ENCODE results near the gene TCF23.

Gene TCF23

GRCh38 chr2:27155069-27155520, 6.3 kb downstream of the TCF23 start:
- DNase-seq (ENCODE audit: extremely low read depth, insufficient read length): no peak
- TF ChIP-seq CTCF (IDR thresholded peaks at IDR 0.05; ENCODE audit: insufficient read depth, low read length, poor library complexity, severe bottlenecking): no peak
- no peaks in the 10 kb centered on the region for H3K27me3 ChIP-seq (replicated peaks; ENCODE audit: control insufficient read depth, insufficient read depth, low read length)
- H3K36me3 ChIP-seq (ENCODE audit: control insufficient read depth, insufficient read depth, low read length): no peaks in the 10 kb centered on the region
- H3K4me3 ChIP-seq (replicated peaks; ENCODE audit: low read depth, low read length): no peak overlapping the region

- no peak for TF ChIP-seq CTCF (IDR thresholded peaks at IDR 0.05; ENCODE audit: insufficient read depth, low read length, poor library complexity, severe bottlenecking)
- no peaks in the 10 kb centered on the region for H3K36me3 ChIP-seq (ENCODE audit: control insufficient read depth, insufficient read depth, low read length)
- H3K4me3 ChIP-seq (replicated peaks; ENCODE audit: low read depth, low read length): no peak overlapping the region
- DNase-seq (ENCODE audit: extremely low read depth, insufficient read length): no peak
- H3K27me3 ChIP-seq (replicated peaks; ENCODE audit: control insufficient read depth, insufficient read depth, low read length): no peaks in the 10 kb centered on the region
Measured at GRCh38 chr2:27158468-27158867, 9.7 kb downstream of the TCF23 start.

- no peaks in the 10 kb centered on the region for H3K27me3 ChIP-seq (replicated peaks; ENCODE audit: control insufficient read depth, insufficient read depth, low read length)
- H3K36me3 ChIP-seq (ENCODE audit: control insufficient read depth, insufficient read depth, low read length): no peaks in the 10 kb centered on the region
- no peak overlapping the region for H3K4me3 ChIP-seq (replicated peaks; ENCODE audit: low read depth, low read length)
- TF ChIP-seq CTCF (IDR thresholded peaks at IDR 0.05; ENCODE audit: insufficient read depth, low read length, poor library complexity, severe bottlenecking): no peak
- DNase-seq (ENCODE audit: extremely low read depth, insufficient read length): no peak
Measured at GRCh38 chr2:27159271-27159670, 10.5 kb downstream of the TCF23 start.

- Histone ChIP-seq H3K36me3 (ENCODE audit: control insufficient read depth, insufficient read depth, low read length) (no peaks in the 10 kb centered on the region), H3K27me3 (replicated peaks; ENCODE audit: control insufficient read depth, insufficient read depth, low read length) (no peaks in the 10 kb centered on the region), H3K4me3 (replicated peaks; ENCODE audit: low read depth, low read length) (no peak overlapping the region)
- no peak for DNase-seq (ENCODE audit: extremely low read depth, insufficient read length)
- TF ChIP-seq CTCF (IDR thresholded peaks at IDR 0.05; ENCODE audit: insufficient read depth, low read length, poor library complexity, severe bottlenecking): no peak
Measured at GRCh38 chr2:27160191-27160590, 11.4 kb downstream of the TCF23 start.

- no peak overlapping the region for H3K4me3 ChIP-seq (replicated peaks; ENCODE audit: low read depth, low read length)
- no peak for TF ChIP-seq CTCF (IDR thresholded peaks at IDR 0.05; ENCODE audit: insufficient read depth, low read length, poor library complexity, severe bottlenecking)
- no peak for DNase-seq (ENCODE audit: extremely low read depth, insufficient read length)
Measured at GRCh38 chr2:27162151-27163121, 13.6 kb downstream of the TCF23 start.

More at GRCh38 chr2:27162151-27163121, 13.6 kb downstream of the TCF23 start:
- no peaks in the 10 kb centered on the region for H3K27me3 ChIP-seq (replicated peaks; ENCODE audit: control insufficient read depth, insufficient read depth, low read length)
- no peaks in the 10 kb centered on the region for H3K36me3 ChIP-seq (ENCODE audit: control insufficient read depth, insufficient read depth, low read length)
